IgD-negative memory B cell (primary cell): Measurements from ENCODE around the gene CNTNAP5. TPM values are rescaled to one million over a fixed set of nuclear protein-coding genes. Genes with fewer than 3 reads are reported as not detected.

Experiments
- H3K27ac Mint-ChIP-seq, 3 donors: one replicate each; pipeline ENCODE4 v1.8.0; 2020 to 2022; ENCODE audit warnings: mild to moderate bottlenecking in 3 of 3, mixed read lengths in 3 of 3, moderate library complexity in 1 of 3
- H3K27me3 Mint-ChIP-seq: one replicate; pipeline ENCODE4 v1.8.0; 2021; ENCODE audit warnings: mixed read lengths
- H3K36me3 Mint-ChIP-seq: one replicate; pipeline ENCODE4 v1.8.0; 2020; ENCODE audit warnings: mild to moderate bottlenecking, mixed read lengths
- H3K4me1 Mint-ChIP-seq, 3 donors: one replicate each; pipeline ENCODE4 v1.8.0; 2020 to 2022; ENCODE audit warnings: mixed read lengths in 3 of 3, mild to moderate bottlenecking in 1 of 3
- H3K4me3 Mint-ChIP-seq, 4 donors: one replicate each; pipeline ENCODE4 v1.8.0; 2020 to 2022; ENCODE audit warnings: mild to moderate bottlenecking in 4 of 4, mixed read lengths in 4 of 4, moderate library complexity in 3 of 4
- H3K9me3 Mint-ChIP-seq, 3 donors: one replicate each; pipeline ENCODE4 v1.8.0; 2020 to 2021; ENCODE audit warnings: mixed read lengths in 3 of 3, mild to moderate bottlenecking in 1 of 3
- polyA plus RNA-seq: library from polyadenylated mRNA; unstranded; fragments of 300-500 nt; fragmentation: Illumina TruSeq; gene quantifications from one replicate; pipeline ENCODE4 v1.2.3, GENCODE V29; 2021

CNTNAP5 gene
- polyA plus RNA-seq, 1 donor from 2014 or later = not detected

DNA sequence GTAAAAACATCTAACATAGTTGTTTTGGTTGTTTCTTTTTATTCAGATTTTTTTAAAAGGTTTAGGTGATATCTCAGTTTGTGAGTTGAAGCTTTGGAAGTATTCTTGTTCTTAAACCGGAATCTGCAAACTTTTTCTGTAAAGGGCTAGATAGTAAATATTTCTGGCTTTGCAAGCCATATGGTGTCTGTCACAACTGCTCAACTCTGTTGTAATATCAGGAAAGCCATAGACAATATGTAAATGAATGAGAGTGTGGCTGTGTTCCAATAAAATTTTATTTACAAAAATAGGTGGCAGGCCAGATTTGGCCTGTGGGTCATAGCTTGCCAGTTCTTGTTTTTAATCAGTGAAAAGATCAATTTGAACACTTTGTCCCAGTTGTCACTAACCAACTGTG lies 134.1 kb downstream of the CNTNAP5 start:
- H3K27ac Mint-ChIP-seq = no peak overlapping the region
- no peaks in the 10 kb centered on the region for H3K4me1 Mint-ChIP-seq
- H3K36me3 Mint-ChIP-seq = no peaks in the 10 kb centered on the region
- no peak overlapping the region for H3K4me3 Mint-ChIP-seq
- no peaks in the 10 kb centered on the region for H3K27me3 Mint-ChIP-seq
- H3K9me3 Mint-ChIP-seq = peaks cover 1 to 18% (median 3%) of the 10 kb centered on the region in 3 donors

DNA sequence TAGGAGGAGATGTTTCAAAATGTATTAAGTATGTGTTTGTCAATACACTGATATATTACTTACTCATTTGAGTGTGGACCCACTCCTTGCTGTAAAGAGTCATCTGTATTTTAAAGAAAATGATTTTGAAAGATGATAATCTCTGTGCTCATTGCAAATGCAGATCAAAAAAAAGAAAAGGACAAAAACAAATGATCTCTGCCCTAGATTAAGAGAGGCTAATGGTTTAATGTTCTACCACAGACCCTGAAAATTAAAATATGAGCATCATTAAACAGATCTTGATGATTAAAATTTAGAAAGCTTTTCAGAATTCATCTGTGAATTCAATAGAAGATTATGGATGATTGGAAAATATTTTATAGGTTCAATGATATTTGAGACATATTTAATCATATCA lies 136.5 kb downstream of the CNTNAP5 start:
- Mint-ChIP-seq H3K4me3 (no peak overlapping the region), H3K36me3 (no peaks in the 10 kb centered on the region), H3K27me3 (no peaks in the 10 kb centered on the region), H3K27ac (peak overlapping the region in 1 of 3 donors; percentile 29), H3K9me3 (peaks cover 1 to 19% (median 7%) of the 10 kb centered on the region in 3 donors), H3K4me1 (no peaks in the 10 kb centered on the region)

DNA sequence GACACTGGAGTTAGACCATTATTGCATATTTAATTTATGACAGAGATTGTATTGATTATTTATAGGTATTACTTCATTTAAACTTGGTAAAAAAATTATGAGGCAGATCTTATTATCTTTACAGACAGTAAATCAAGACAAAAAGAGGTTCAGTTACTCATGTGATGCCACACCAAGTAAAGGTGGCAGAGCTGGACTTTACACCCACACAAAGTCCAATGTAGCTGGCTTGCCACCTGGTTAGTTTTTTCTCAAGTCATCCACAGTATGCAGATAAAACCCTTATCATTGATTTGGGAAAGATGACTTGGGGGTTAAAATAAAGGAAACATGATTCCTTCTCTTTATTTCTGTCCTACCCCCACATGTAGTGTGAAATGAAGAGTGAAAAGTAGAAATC lies 137.2 kb downstream of the CNTNAP5 start:
- no peak overlapping the region for H3K4me3 Mint-ChIP-seq
- no peak overlapping the region for H3K27ac Mint-ChIP-seq
- peaks cover 1 to 19% (median 7%) of the 10 kb centered on the region in 3 donors for H3K9me3 Mint-ChIP-seq
- H3K27me3 Mint-ChIP-seq = no peaks in the 10 kb centered on the region
- H3K36me3 Mint-ChIP-seq = peaks cover 2% of the 10 kb centered on the region
- H3K4me1 Mint-ChIP-seq = peaks cover 0 to 1% (median 0%) of the 10 kb centered on the region in 3 donors

DNA sequence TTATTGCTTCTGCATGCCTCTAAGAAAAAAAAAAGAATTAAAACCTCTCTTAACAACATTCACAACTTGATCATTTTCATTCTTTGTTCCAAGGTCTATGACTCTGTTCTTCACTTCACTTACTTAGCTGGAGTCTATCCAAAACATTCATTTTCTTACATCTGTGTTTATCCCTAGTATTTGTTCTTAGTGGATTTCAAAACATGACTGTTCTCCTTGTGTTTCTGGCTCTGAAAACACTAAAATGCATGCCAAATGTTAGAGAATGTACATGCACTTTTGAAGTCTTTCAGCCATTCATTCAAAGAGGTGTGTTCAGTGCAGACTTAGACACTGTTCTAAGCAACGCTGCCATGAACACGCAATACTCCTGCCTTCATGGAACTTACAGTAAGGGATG lies 138.8 kb downstream of the CNTNAP5 start:
- no peaks in the 10 kb centered on the region for H3K27me3 Mint-ChIP-seq
- peaks cover 0 to 10% (median 7%) of the 10 kb centered on the region in 3 donors for H3K9me3 Mint-ChIP-seq
- H3K4me3 Mint-ChIP-seq = no peak overlapping the region
- H3K36me3 Mint-ChIP-seq = peaks cover 2% of the 10 kb centered on the region
- peaks cover 0 to 1% (median 0%) of the 10 kb centered on the region in 3 donors for H3K4me1 Mint-ChIP-seq
- H3K27ac Mint-ChIP-seq = no peak overlapping the region

DNA sequence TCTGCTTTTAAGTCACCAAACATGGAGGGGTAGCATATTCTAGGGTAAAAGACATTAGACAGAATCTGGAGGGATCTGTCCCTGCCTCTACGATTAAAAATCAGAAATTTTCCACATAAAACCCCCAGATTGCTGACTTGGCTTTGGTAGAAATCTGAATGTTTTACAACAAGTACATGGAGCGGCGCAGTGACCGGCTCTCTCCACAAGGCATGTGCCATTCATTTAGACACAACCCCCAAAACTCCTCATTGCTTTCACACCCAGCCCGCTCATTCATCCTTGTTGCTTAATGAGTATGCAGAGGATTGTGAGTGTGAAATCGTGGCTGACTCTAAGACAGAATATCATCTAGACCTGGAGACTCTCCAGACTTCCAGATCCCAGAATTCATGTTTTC lies 140.6 kb downstream of the CNTNAP5 start:
- H3K36me3 Mint-ChIP-seq = peaks cover 2% of the 10 kb centered on the region
- H3K9me3 Mint-ChIP-seq = peaks cover 0 to 10% (median 6%) of the 10 kb centered on the region in 3 donors
- H3K4me3 Mint-ChIP-seq = no peak overlapping the region
- no peaks in the 10 kb centered on the region for H3K27me3 Mint-ChIP-seq
- H3K4me1 Mint-ChIP-seq = peaks cover 0 to 1% (median 0%) of the 10 kb centered on the region in 3 donors
- no peak overlapping the region for H3K27ac Mint-ChIP-seq

DNA sequence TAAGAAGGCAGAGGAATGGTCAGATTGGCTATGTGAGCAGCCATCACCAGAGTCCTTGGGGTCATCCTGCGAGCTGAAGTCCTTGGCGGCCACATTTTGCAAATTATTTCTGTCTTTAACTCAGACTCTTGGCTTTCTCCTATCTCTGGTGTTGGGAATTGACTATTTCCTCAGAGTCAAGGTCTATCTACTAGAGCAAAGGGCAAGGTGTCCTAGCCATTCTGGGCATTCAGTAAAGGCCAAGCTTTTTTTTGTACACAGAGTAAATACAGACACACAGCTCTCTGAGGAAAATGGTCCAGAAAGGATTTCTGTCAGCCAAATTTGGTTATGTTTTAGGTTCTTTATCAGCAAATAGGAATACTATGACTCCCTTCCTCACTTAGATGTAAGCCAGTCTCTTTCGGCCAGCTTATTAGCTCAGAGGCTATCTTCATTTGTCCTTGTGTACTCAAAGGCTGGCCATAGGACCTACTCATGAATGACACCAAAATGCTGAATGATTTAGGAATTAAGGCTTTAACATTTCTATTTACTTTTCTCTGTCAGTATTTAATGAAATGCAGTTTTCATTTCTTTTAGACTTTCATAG lies 146.5 kb downstream of the CNTNAP5 start:
- Mint-ChIP-seq H3K27me3 (no peaks in the 10 kb centered on the region), H3K4me1 (peaks cover 0 to 1% (median 0%) of the 10 kb centered on the region in 3 donors), H3K36me3 (peaks cover 2% of the 10 kb centered on the region), H3K9me3 (peaks cover 0 to 3% (median 2%) of the 10 kb centered on the region in 3 donors), H3K4me3 (no peak overlapping the region), H3K27ac (no peak overlapping the region)

DNA sequence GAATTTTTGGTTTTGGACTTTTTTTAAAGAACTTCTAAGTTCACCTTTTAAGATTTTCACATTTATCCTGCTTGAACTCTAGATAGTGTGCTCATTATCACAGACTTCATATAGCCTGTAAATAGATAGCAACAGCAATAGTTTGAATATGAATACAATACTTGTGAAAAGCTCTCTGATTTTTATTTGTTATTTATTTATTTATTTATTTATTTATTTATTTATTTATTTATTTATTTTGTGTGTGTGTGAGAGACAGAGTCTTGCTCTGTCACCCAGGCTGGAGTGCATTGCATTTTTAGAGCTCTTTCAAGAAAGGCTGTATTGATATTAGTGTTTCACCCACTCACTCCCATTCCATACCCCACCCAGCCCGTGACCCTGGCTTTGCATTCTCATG lies 153.6 kb downstream of the CNTNAP5 start:
- Mint-ChIP-seq H3K9me3 (peaks cover 0 to 5% (median 0%) of the 10 kb centered on the region in 3 donors), H3K27ac (no peak overlapping the region), H3K4me1 (no peaks in the 10 kb centered on the region), H3K4me3 (no peak overlapping the region), H3K36me3 (no peaks in the 10 kb centered on the region), H3K27me3 (no peaks in the 10 kb centered on the region)

DNA sequence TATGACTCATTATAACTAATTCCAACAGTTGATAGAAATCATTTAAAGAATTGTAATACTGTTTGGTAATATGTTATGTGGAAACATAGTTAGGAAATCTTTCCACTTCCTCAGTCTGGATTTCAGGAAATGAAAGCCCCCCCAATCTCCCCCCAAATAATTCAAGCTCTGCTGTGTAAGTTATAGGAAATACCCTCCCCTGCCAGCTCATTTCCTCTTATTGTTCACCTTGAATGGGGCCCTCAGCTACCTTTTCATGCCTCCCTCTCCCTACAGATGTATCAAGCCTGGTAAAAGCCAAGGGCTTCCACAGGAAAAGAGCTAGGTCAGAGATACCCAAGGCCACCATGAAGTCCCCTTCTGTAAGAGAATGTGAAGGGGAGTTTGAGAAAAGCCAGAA lies 155.5 kb downstream of the CNTNAP5 start:
- Mint-ChIP-seq H3K4me3 (no peak overlapping the region), H3K9me3 (peaks cover 0 to 5% (median 2%) of the 10 kb centered on the region in 3 donors), H3K27me3 (no peaks in the 10 kb centered on the region), H3K27ac (no peak overlapping the region), H3K4me1 (no peaks in the 10 kb centered on the region), H3K36me3 (peaks cover 3% of the 10 kb centered on the region)

DNA sequence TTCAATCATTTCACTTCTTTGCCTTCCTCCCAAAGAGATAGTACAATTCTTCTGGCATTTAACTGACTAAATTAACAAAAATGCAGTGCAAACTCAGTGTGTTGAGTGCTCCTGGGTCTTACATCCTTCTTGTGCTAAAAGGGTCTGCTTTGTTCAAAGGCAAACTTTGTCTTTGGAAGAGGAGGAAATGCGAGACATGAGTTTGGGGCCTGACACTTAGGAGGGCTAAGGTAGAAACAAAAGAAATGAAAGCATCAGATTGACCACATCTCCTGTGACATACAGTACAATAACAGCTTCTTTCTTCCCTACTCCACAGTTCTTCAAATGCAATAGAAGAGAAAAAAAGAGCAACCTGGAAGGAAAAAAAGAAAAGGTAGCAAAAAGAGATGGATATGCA lies 161.7 kb downstream of the CNTNAP5 start:
- Mint-ChIP-seq H3K4me3 (no peak overlapping the region), H3K27me3 (no peaks in the 10 kb centered on the region), H3K9me3 (peaks cover 2 to 5% (median 3%) of the 10 kb centered on the region in 3 donors), H3K27ac (no peak overlapping the region), H3K36me3 (peaks cover 3% of the 10 kb centered on the region), H3K4me1 (no peaks in the 10 kb centered on the region)

DNA sequence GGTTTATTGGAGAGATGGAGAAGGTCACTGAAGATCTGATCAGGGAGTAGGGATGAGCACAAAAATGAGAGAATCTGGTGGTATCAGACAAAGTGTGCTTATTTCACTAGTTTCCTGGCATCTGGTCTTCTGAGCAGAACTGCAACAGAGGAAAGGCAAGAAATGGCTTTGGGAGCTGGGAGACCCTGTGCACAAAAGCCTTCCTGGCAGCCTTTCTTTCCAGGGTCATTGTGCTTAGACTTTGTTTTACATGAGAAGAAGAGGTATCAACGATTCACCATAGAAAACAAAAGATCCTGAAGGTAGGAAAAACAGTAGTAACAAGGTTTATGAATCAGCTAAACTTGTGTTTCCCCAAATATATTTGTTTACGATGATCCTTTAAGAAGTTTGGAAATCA lies 162.9 kb downstream of the CNTNAP5 start:
- Mint-ChIP-seq H3K4me1 (peaks cover 0 to 3% (median 0%) of the 10 kb centered on the region in 3 donors), H3K27ac (no peak overlapping the region), H3K27me3 (no peaks in the 10 kb centered on the region), H3K9me3 (peaks cover 3 to 6% (median 3%) of the 10 kb centered on the region in 3 donors), H3K36me3 (peaks cover 3% of the 10 kb centered on the region), H3K4me3 (no peak overlapping the region)

DNA sequence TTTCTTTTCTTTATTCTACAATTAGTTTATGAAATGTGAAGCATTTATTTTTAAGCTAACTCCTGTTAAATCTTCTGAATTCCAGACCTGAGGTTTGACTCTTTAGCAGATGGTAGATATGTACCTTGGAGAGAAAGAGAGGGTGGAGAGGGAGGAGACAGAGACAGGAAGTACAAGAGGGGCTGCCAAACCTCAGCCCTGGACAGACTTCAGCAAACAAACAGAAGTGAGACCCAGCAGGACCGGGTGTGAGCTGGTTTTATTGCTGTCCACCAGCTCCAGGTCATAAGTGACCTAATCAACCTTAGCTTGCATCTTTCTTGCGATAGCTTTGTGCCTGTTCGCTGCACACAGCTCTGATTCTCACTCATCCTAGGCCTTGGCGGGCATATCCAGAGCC lies 168.6 kb downstream of the CNTNAP5 start:
- Mint-ChIP-seq H3K36me3 (no peaks in the 10 kb centered on the region), H3K27ac (no peak overlapping the region), H3K4me3 (no peak overlapping the region), H3K27me3 (no peaks in the 10 kb centered on the region), H3K9me3 (peaks cover 2 to 6% (median 6%) of the 10 kb centered on the region in 3 donors), H3K4me1 (peaks cover 0 to 3% (median 0%) of the 10 kb centered on the region in 3 donors)

DNA sequence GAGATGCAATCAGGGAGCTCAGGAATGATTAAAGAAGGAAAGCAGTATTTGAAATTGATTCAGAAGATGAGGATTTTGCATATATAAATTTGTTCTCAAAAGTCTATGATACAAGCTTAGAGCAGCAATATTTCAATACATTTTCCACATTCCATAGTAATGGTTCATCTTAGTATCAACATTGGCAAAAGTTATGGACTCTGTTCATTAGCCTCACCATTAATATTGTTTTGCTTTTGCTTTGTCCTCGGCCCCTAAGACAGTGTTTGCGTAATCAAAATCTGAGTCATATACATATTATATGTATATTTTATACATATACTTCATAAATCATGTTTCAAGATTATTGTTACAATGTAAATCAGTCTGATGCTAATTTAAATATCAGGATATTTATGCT lies 176.6 kb downstream of the CNTNAP5 start:
- Mint-ChIP-seq H3K9me3 (peaks cover 2 to 11% (median 3%) of the 10 kb centered on the region in 3 donors), H3K27ac (no peak overlapping the region), H3K27me3 (no peaks in the 10 kb centered on the region), H3K4me3 (no peak overlapping the region), H3K4me1 (no peaks in the 10 kb centered on the region), H3K36me3 (no peaks in the 10 kb centered on the region)

DNA sequence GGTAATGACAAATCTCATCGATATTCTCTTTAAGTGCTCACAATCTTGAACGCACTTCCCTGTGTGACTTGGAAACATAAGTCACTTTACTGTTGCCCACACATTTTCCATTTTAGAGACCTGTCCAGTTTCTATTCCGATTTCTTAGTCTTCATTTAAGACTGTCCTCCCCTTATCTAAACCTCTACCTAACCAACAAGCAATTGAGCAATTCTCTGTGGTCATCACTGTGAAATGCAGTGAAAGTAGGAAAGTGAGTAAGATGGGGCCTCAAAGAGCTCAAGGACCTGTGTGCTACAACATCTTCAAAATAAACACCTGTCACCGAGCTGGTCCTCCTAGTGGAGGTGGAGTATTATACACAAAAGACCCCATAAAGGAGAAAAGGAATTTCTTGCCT lies 184.4 kb downstream of the CNTNAP5 start:
- peaks cover 3 to 11% (median 9%) of the 10 kb centered on the region in 3 donors for H3K9me3 Mint-ChIP-seq
- no peaks in the 10 kb centered on the region for H3K36me3 Mint-ChIP-seq
- H3K27me3 Mint-ChIP-seq = no peaks in the 10 kb centered on the region
- no peak overlapping the region for H3K27ac Mint-ChIP-seq
- H3K4me1 Mint-ChIP-seq = no peaks in the 10 kb centered on the region
- no peak overlapping the region for H3K4me3 Mint-ChIP-seq

DNA sequence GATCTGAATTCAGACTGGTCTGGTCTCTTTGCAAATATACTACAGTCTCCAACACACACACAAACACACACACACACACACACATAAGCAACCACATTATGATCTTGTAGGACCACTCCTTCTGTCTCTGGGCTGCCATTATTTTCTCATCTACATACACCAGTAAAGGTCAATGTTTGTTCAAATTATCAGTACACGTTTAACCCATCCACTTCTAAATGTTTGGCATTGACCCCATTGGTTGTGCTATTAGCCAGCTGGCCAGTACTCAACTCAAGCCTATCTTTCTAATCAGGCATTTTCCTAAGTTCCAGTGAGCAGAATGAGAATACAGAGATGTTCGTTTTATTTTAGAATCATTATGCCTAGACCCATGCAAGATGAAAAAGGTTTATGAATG lies 186.4 kb downstream of the CNTNAP5 start:
- no peaks in the 10 kb centered on the region for H3K36me3 Mint-ChIP-seq
- peaks cover 3 to 10% (median 9%) of the 10 kb centered on the region in 3 donors for H3K9me3 Mint-ChIP-seq
- H3K27ac Mint-ChIP-seq = no peak overlapping the region
- no peak overlapping the region for H3K4me3 Mint-ChIP-seq
- H3K4me1 Mint-ChIP-seq = no peaks in the 10 kb centered on the region
- no peaks in the 10 kb centered on the region for H3K27me3 Mint-ChIP-seq

DNA sequence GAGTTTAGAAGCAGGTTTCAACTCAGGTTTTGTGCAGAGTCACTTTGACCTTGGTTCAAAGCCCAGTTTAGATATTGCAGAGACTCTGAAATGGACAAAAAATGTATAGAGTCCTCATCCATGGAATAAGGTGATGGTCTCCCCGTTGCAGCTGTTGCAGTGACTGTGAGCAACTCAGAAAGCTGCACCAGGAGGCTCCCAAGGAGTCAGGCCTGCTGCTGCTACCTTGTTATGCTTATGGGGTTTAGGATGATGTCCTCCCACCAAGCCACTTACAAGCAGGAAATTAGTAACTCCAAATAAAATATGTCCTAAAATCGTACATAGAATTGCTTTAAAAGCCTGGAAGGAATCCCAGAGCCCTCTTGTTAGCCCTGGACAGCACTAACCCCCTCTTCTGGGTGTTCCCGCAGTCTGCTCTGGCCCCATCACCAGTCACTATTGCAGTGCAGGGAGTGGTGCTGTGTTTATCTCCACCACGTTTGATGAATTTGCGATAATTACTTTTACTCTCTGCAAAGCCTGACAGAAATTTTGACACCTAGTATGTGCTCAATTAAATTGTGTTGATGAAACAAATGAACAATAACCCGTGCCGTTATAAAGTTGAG lies 189.0 kb downstream of the CNTNAP5 start:
- H3K27ac Mint-ChIP-seq = no peak overlapping the region
- no peaks in the 10 kb centered on the region for H3K4me1 Mint-ChIP-seq
- no peaks in the 10 kb centered on the region for H3K27me3 Mint-ChIP-seq
- H3K36me3 Mint-ChIP-seq = no peaks in the 10 kb centered on the region
- H3K4me3 Mint-ChIP-seq = no peak overlapping the region
- H3K9me3 Mint-ChIP-seq = peaks cover 3 to 11% (median 5%) of the 10 kb centered on the region in 3 donors

DNA sequence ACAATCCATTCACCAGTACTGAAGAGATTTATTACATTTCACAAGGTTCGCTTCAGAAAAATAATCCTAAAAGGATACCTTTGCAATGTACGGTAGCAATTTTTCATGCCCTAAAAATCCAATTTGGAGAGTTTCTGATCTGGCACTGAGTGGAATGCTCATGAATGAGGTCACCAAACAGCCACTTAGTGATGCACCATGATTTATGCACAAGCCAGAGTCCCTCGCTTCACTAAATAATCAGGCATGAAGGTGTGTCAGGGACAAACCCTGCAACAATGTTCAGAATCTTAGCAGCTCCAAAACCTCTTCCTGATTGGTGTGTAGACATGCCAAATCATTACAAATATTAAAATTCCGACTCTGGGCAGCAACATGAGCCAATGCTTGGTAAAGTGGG lies 221.1 kb downstream of the CNTNAP5 start:
- H3K4me1 Mint-ChIP-seq = no peaks in the 10 kb centered on the region
- H3K36me3 Mint-ChIP-seq = no peaks in the 10 kb centered on the region
- no peak overlapping the region for H3K27ac Mint-ChIP-seq
- H3K4me3 Mint-ChIP-seq = no peak overlapping the region
- H3K27me3 Mint-ChIP-seq = no peaks in the 10 kb centered on the region
- peaks cover 0 to 3% (median 2%) of the 10 kb centered on the region in 3 donors for H3K9me3 Mint-ChIP-seq
